Trophoblast cell (in vitro differentiated cells and primary cell): ENCODE measurements around the gene IRF8.

Source experiments
- DNase-seq, 2 donors: peaks; one replicate each; pipeline ENCODE4 v3.0.0-alpha.2; 2016
- H2AFZ ChIP-seq: 2 replicates; pipeline ENCODE4 v1.6.1; 2013; ENCODE audit warnings: low read length, moderate library complexity, mild to moderate bottlenecking; ENCODE audit not compliant: insufficient read depth, poor library complexity
- H2AK5ac ChIP-seq: 2 replicates; pipeline ENCODE4 v1.6.1; 2013; ENCODE audit warnings: mild to moderate bottlenecking, low read length
- H2BK120ac ChIP-seq: 2 replicates; pipeline ENCODE4 v1.6.1; 2013; ENCODE audit warnings: low read length, mild to moderate bottlenecking, moderate library complexity; ENCODE audit not compliant: insufficient read depth, poor library complexity
- H2BK12ac ChIP-seq: 2 replicates; pipeline ENCODE4 v1.6.1; 2013; ENCODE audit warnings: mild to moderate bottlenecking, low read length, moderate library complexity
- H2BK5ac ChIP-seq: 2 replicates; pipeline ENCODE4 v1.6.1; 2013; ENCODE audit warnings: low read length, low read depth, moderate library complexity, mild to moderate bottlenecking; ENCODE audit not compliant: poor library complexity
- H3K14ac ChIP-seq: 2 replicates; pipeline ENCODE4 v1.6.1; 2013; ENCODE audit warnings: mild to moderate bottlenecking, low read length
- H3K18ac ChIP-seq: 2 replicates; pipeline ENCODE4 v1.6.1; 2013; ENCODE audit warnings: mild to moderate bottlenecking, low read length
- H3K23ac ChIP-seq: 2 replicates; pipeline ENCODE4 v1.6.1; 2013; ENCODE audit warnings: low read length
- H3K27ac ChIP-seq: 2 replicates; pipeline ENCODE4 v1.5.1; 2013; ENCODE audit warnings: low read depth, mild to moderate bottlenecking, inconsistent platforms, low read length, moderate library complexity
- H3K27me3 ChIP-seq: 2 replicates; pipeline ENCODE4 v1.6.1; 2013; ENCODE audit warnings: inconsistent platforms, mild to moderate bottlenecking, low read length, moderate library complexity; ENCODE audit not compliant: insufficient read depth
- H3K36me3 ChIP-seq, 2 experiments: 1 replicate in 1 of 2; 2 replicates in 1 of 2; pipeline ENCODE4 v1.6.1; 2013; ENCODE audit warnings: low read length in 2 of 2, mild to moderate bottlenecking in 2 of 2, moderate library complexity in 1 of 2; ENCODE audit not compliant: insufficient read depth in 2 of 2, control insufficient read depth in 1 of 2
- H3K4ac ChIP-seq: 2 replicates; pipeline ENCODE4 v1.6.1; 2013; ENCODE audit warnings: low read depth, mild to moderate bottlenecking, low read length, moderate library complexity
- H3K4me1 ChIP-seq, 2 experiments: 1 replicate in 1 of 2; 2 replicates in 1 of 2; pipeline ENCODE4 v1.6.1; 2013; ENCODE audit warnings: low read length in 2 of 2, mild to moderate bottlenecking in 2 of 2, moderate library complexity in 1 of 2; ENCODE audit not compliant: insufficient read depth in 2 of 2, control insufficient read depth in 1 of 2
- H3K4me2 ChIP-seq: 2 replicates; pipeline ENCODE4 v1.6.1; 2013; ENCODE audit warnings: inconsistent platforms, mild to moderate bottlenecking, low read length, moderate library complexity
- H3K4me3 ChIP-seq: 2 replicates; pipeline ENCODE4 v1.5.1; 2013; ENCODE audit warnings: mild to moderate bottlenecking, low read depth, low read length, inconsistent platforms
- H3K79me1 ChIP-seq: one replicate; pipeline ENCODE4 v1.6.1; 2013; ENCODE audit warnings: low read length
- H3K79me2 ChIP-seq: 2 replicates; pipeline ENCODE4 v1.6.1; 2013; ENCODE audit warnings: low read length, mild to moderate bottlenecking; ENCODE audit not compliant: control insufficient read depth, insufficient read depth, poor library complexity
- H3K9ac ChIP-seq: 2 replicates; pipeline ENCODE4 v1.6.1; 2013; ENCODE audit warnings: mild to moderate bottlenecking, low read length
- H3K9me3 ChIP-seq: 2 replicates; pipeline ENCODE4 v1.6.1; 2013; ENCODE audit warnings: low read depth, mild to moderate bottlenecking, control low read depth, inconsistent platforms, low read length; ENCODE audit not compliant: insufficient read depth
- H4K12ac ChIP-seq: 2 replicates; pipeline ENCODE4 v1.6.1; 2013; ENCODE audit warnings: low read depth, mild to moderate bottlenecking, low read length, moderate library complexity
- H4K8ac ChIP-seq: 2 replicates; pipeline ENCODE4 v1.6.1; 2013; ENCODE audit warnings: low read depth, mild to moderate bottlenecking, low read length, moderate library complexity
- H4K91ac ChIP-seq: one replicate; pipeline ENCODE4 v1.6.1; 2013; ENCODE audit warnings: low read depth, mild to moderate bottlenecking, low read length, moderate library complexity
- WGBS: extraction: QIAGEN DNeasy Blood & Tissue Kit; methylation state at CpG from one replicate; pipeline ENCODE4 v1.1.7; 2013; ENCODE audit warnings: missing lambda C conversion rate; ENCODE audit not compliant: insufficient read length, insufficient coverage; ENCODE audit errors: extremely low coverage; 5-methylcytosine and 5-hydroxymethylcytosine counted together

The IRF8 gene

DNA sequence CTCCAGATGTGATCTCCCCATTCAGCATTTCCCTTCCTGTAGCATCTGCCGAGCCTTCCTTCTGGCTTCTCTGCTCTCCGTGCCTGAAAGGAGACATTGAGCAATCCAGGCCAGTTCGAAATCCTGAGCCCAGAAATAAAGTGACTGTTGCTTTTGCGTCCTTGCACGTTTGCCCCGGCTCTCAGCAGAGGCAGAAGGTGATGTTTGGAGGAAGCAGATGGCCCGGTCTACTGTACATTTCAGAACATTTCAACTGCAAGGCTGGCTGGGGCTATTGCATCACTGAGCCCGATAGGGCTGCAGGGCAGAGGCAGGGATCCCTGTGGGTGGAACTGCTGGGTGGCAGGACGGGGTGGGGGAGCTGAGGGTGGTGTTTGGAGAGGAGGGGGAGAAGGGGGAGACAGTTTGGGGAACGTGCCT lies 29.4 kb downstream of the IRF8 start:
- Histone ChIP-seq H2BK120ac (no peak overlapping the region), H3K27me3 (no peaks in the 10 kb centered on the region), H3K9me3 (no peaks in the 10 kb centered on the region), H3K79me2 (no peaks in the 10 kb centered on the region), H3K79me1 (peaks cover 15% of the 10 kb centered on the region), H3K4ac (no peak overlapping the region), H4K8ac (no peak overlapping the region), H2BK12ac (no peak overlapping the region), H2AFZ (no peak overlapping the region), H3K23ac (no peak overlapping the region), H3K36me3 (no peaks in the 10 kb centered on the region), H3K4me2 (no peak overlapping the region), H3K14ac (no peak overlapping the region), H4K91ac (no peak overlapping the region), H3K18ac (no peak overlapping the region), H4K12ac (no peak overlapping the region), H3K9ac (no peak overlapping the region), H3K27ac (no peak overlapping the region), H2AK5ac (no peak overlapping the region), H3K4me1 (peaks cover 25 to 28% of the 10 kb centered on the region in 2 experiments), H2BK5ac (no peak overlapping the region), H3K4me3 (no peak overlapping the region)
- peak; percentile 50 to 66 for DNase-seq
- no CpG with 5 or more reads among the region's 10 CpGs for WGBS

DNA sequence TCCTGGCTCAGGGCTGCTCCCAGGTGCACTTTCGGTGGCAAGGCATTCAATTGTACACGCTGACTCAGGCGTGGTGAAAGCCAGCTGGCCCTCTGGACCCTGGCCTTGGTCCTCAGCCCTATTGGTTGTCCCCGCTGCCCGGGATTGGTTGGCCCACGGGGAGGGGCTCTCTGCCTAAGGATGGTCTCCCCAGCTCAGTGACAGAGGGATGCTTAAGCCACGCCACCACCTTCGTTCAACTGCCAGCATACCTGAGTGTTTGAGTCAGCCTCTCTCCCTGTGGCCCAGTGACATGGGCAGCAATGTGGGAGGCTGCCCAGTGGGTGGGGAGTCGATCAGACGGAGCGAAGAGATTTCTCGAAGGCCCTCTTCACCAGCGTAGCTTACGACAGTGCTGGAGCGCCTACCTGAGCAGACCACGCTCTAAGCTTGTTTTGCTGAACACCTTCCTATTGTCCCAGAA lies 30.3 kb downstream of the IRF8 start:
- Histone ChIP-seq H3K4me3 (no peak overlapping the region), H3K79me2 (no peaks in the 10 kb centered on the region), H3K79me1 (peaks cover 9% of the 10 kb centered on the region), H3K14ac (no peak overlapping the region), H3K36me3 (no peaks in the 10 kb centered on the region), H3K9ac (no peak overlapping the region), H4K8ac (no peak overlapping the region), H3K4me2 (no peak overlapping the region), H3K4ac (no peak overlapping the region), H2BK120ac (no peak overlapping the region), H3K27ac (no peak overlapping the region), H3K27me3 (no peaks in the 10 kb centered on the region), H3K9me3 (no peaks in the 10 kb centered on the region), H2AFZ (no peak overlapping the region), H2AK5ac (peak overlapping the region; percentile 27), H4K91ac (no peak overlapping the region), H3K18ac (no peak overlapping the region), H3K23ac (no peak overlapping the region), H2BK12ac (no peak overlapping the region), H2BK5ac (no peak overlapping the region), H4K12ac (no peak overlapping the region), H3K4me1 (peaks cover 18 to 19% of the 10 kb centered on the region in 2 experiments)
- no CpG with 5 or more reads among the region's 16 CpGs for WGBS
- peak in 1 of 2 donors; percentile 51 for DNase-seq

DNA sequence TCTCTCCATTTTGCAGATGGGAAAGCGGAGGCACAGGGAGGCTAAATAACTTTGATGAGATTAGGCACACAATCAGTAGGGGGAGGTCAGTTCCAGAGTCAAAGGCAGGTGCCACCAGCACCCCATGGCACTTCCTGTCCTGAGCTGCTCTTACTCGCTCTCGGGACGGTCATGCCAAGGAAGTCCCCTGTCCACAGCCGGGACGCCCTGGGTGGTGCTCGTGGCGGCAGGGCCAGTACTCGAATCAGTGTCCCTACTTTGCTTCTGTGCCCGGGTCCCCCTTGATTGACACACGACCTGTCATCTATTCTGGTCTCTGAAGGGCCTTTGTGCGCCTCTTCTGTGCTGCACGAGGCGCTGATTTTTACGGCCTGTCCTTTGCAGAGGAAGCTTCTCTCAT lies 31.3 kb downstream of the IRF8 start:
- Histone ChIP-seq H3K79me1 (peaks cover 7% of the 10 kb centered on the region), H4K8ac (no peak overlapping the region), H3K4ac (no peak overlapping the region), H3K9me3 (no peaks in the 10 kb centered on the region), H3K27ac (no peak overlapping the region), H3K18ac (no peak overlapping the region), H4K91ac (no peak overlapping the region), H3K9ac (no peak overlapping the region), H3K27me3 (no peaks in the 10 kb centered on the region), H3K23ac (no peak overlapping the region), H2BK120ac (no peak overlapping the region), H3K79me2 (no peaks in the 10 kb centered on the region), H3K4me3 (no peak overlapping the region), H3K4me2 (no peak overlapping the region), H2AFZ (no peak overlapping the region), H2BK12ac (no peak overlapping the region), H2AK5ac (no peak overlapping the region), H3K36me3 (no peaks in the 10 kb centered on the region), H3K4me1 (peaks cover 16 to 17% of the 10 kb centered on the region in 2 experiments), H3K14ac (no peak overlapping the region), H2BK5ac (no peak overlapping the region), H4K12ac (no peak overlapping the region)
- WGBS = no CpG with 5 or more reads among the region's 15 CpGs
- DNase-seq = no peak

DNA sequence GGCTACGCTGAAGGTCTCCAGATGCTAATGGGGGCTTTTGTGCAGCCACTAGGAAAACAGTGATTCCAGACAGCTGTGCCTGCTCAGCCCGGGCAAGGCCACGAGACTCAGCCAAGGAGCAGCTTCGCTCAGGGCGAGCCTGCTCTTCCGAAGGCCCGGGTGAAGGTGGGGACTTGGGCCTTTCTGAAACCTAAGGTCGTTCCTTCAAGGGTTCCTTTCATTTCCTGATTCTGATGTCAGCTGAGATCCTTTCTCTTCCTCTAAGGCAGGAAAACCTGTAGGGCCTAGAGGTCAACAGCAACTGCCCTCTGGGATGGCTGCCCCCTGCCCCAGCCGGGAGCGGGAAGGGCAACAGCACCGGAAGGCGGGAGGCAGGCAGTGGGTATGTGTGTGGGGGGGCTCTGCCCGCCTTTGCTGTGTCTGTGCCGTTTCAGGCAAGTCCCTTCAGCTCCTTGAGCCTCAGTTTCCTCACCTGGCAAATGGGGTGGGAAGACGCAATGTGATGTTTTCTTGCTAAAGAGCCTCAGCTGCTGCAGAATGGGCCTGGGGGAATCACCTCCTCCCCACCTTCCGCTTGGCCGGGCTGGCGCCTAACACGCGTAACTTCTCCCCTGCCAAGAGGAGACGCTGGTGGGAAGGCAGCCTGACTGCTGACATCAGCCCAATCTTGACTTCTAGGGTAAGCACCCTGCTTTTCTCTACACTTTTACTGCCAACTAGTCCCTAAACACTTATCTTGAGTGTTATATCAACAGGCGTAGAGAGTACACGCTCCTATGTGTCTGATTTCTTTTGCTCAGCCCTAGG lies 32.8 kb downstream of the IRF8 start:
- no peaks in the 10 kb centered on the region for H3K79me1 ChIP-seq
- H3K9me3 ChIP-seq = no peaks in the 10 kb centered on the region
- H3K18ac ChIP-seq = no peak overlapping the region
- H3K27me3 ChIP-seq = no peaks in the 10 kb centered on the region
- no peak overlapping the region for H2AFZ ChIP-seq
- no peak overlapping the region for H3K27ac ChIP-seq
- no peak overlapping the region for H3K4ac ChIP-seq
- H4K8ac ChIP-seq = no peak overlapping the region
- no peak overlapping the region for H3K4me2 ChIP-seq
- H3K14ac ChIP-seq = no peak overlapping the region
- no peak overlapping the region for H2BK120ac ChIP-seq
- no peak overlapping the region for H2AK5ac ChIP-seq
- peaks cover 11 to 15% of the 10 kb centered on the region in 2 experiments for H3K4me1 ChIP-seq
- no CpG with 5 or more reads among the region's 23 CpGs for WGBS
- no peak overlapping the region for H3K4me3 ChIP-seq
- no peak overlapping the region for H2BK5ac ChIP-seq
- no peak overlapping the region for H3K9ac ChIP-seq
- H2BK12ac ChIP-seq = no peak overlapping the region
- H4K91ac ChIP-seq = no peak overlapping the region
- no peak for DNase-seq
- no peak overlapping the region for H4K12ac ChIP-seq
- no peaks in the 10 kb centered on the region for H3K36me3 ChIP-seq
- no peak overlapping the region for H3K23ac ChIP-seq
- H3K79me2 ChIP-seq = no peaks in the 10 kb centered on the region
